WTC11 (cell line): ENCODE results near the gene EIF2B5. TPM values are rescaled to one million over a fixed set of nuclear protein-coding genes. Genes with fewer than 3 reads are reported as not detected.
"Not testable (repeated sequence)": the region's sequence is repeated elsewhere in the genome, so short reads cannot be mapped to it uniquely, and the experiment has no call there.

Experiments
- ATAC-seq: fragments of 200-7000 bp; cut with Tn5 transposase; 2 replicates; pipeline ENCODE4 v1.10.0; 2021; ENCODE audit warnings: mild to moderate bottlenecking, moderate library complexity
- CTCF ChIA-PET: fragments of 300-600 bp; sonication (Branson Sonifier 250); formaldehyde crosslinking; loops from one replicate; lab custom pipeline; 2021; ENCODE audit warnings: antibody characterized with exemption; lab: Charles Lee
- POLR2A ChIA-PET: fragments of 350-600 bp; sonication (Branson Sonifier 250); formaldehyde crosslinking; loops from one replicate; lab custom pipeline; 2021; ENCODE audit warnings: antibody characterized with exemption; lab: Charles Lee
- DNase-seq: peaks from one replicate; pipeline ENCODE4 v3.0.0; 2021; ENCODE audit warnings: low spot score
- H3K27ac Mint-ChIP-seq: 2 replicates; pipeline ENCODE4 v1.8.0; 2021; ENCODE audit warnings: mixed read lengths
- H3K27me3 Mint-ChIP-seq: 2 replicates; pipeline ENCODE4 v1.8.0; 2021; ENCODE audit warnings: low read depth, mild to moderate bottlenecking, moderate library complexity, mixed read lengths
- H3K36me3 Mint-ChIP-seq: 2 replicates; pipeline ENCODE4 v1.8.0; 2021; ENCODE audit warnings: mixed read lengths
- H3K4me1 Mint-ChIP-seq: 2 replicates; pipeline ENCODE4 v1.8.0; 2022; ENCODE audit warnings: mixed read lengths
- H3K4me3 Mint-ChIP-seq: 2 replicates; pipeline ENCODE4 v1.8.0; 2021; ENCODE audit warnings: mild to moderate bottlenecking, moderate library complexity, mixed read lengths
- H3K9me3 Mint-ChIP-seq: 2 replicates; pipeline ENCODE4 v1.8.0; 2021; ENCODE audit warnings: mixed read lengths
- AR ChIP-seq: fragments of 250-450 bp; sonication (Bioruptor Pico); IDR thresholded peaks from 2 replicates; pipeline ENCODE4 v1.9.0; 2021; ENCODE audit warnings: mild to moderate bottlenecking
- ATF6 ChIP-seq: sonication (generic); formaldehyde crosslinking; IDR thresholded peaks from 2 replicates; pipeline ENCODE4 v1.8.1; 2023; ENCODE audit warnings: mild to moderate bottlenecking, missing genetic modification reagents
- ELF4 ChIP-seq: sonication (generic); formaldehyde crosslinking; IDR thresholded peaks from 2 replicates; pipeline ENCODE4 v1.8.1; 2022; ENCODE audit warnings: low read depth, mild to moderate bottlenecking, moderate library complexity, missing genetic modification reagents
- GRHL2 ChIP-seq: fragments of 250-450 bp; sonication (Bioruptor Pico); IDR thresholded peaks from 2 replicates; pipeline ENCODE4 v1.8.0; 2022; ENCODE audit warnings: mild to moderate bottlenecking, moderate library complexity; ENCODE audit not compliant: insufficient replicate concordance, severe bottlenecking
- GTF2I ChIP-seq: fragments of 250-450 bp; sonication (Bioruptor Pico); conservative IDR thresholded peaks from 2 replicates; pipeline ENCODE4 v1.4.0; 2021; ENCODE audit warnings: mild to moderate bottlenecking
- HMGXB4 ChIP-seq: sonication (generic); formaldehyde crosslinking; IDR thresholded peaks from 2 replicates; pipeline ENCODE4 v1.8.1; 2023; ENCODE audit warnings: mild to moderate bottlenecking, moderate library complexity, missing genetic modification reagents
- KAT7 ChIP-seq: sonication (generic); formaldehyde crosslinking; IDR thresholded peaks from 2 replicates; pipeline ENCODE4 v1.8.1; 2023; ENCODE audit warnings: missing genetic modification reagents, mild to moderate bottlenecking, borderline replicate concordance
- MXD4 ChIP-seq: fragments of 250-450 bp; sonication (Bioruptor Pico); IDR thresholded peaks from 2 replicates; pipeline ENCODE4 v1.8.0; 2021; ENCODE audit warnings: mild to moderate bottlenecking, moderate library complexity, borderline replicate concordance
- NFYB ChIP-seq: sonication (generic); formaldehyde crosslinking; conservative IDR thresholded peaks from 2 replicates; pipeline ENCODE4 v1.8.0; 2022; ENCODE audit warnings: low read depth, missing genetic modification reagents
- NR2C2 ChIP-seq: sonication (generic); formaldehyde crosslinking; IDR thresholded peaks from 2 replicates; pipeline ENCODE4 v1.8.0; 2022; ENCODE audit warnings: mild to moderate bottlenecking, missing genetic modification reagents
- RORB ChIP-seq: fragments of 250-450 bp; sonication (Bioruptor Pico); IDR thresholded peaks from 2 replicates; pipeline ENCODE4 v1.9.0; 2021; ENCODE audit warnings: mild to moderate bottlenecking
- ZNF281 ChIP-seq: sonication (generic); formaldehyde crosslinking; IDR thresholded peaks from 2 replicates; pipeline ENCODE4 v1.8.0; 2023; ENCODE audit warnings: mild to moderate bottlenecking, missing genetic modification reagents
- ZNF396 ChIP-seq: fragments of 250-450 bp; sonication (Bioruptor Pico); IDR thresholded peaks from 2 replicates; pipeline ENCODE4 v1.8.0; 2021; ENCODE audit warnings: mild to moderate bottlenecking, moderate library complexity, borderline replicate concordance
- ZNF671 ChIP-seq: fragments of 250-450 bp; sonication (Bioruptor Pico); IDR thresholded peaks from 2 replicates; pipeline ENCODE4 v1.8.0; 2021; ENCODE audit warnings: mild to moderate bottlenecking
- total RNA-seq: library from RNA; stranded (reverse); gene quantifications from 3 replicates; pipeline ENCODE4 v1.2.3, GENCODE V29; 2021
- TF ChIP-seq, protein P1 (sequence below): sonication (generic); formaldehyde crosslinking; IDR thresholded peaks from 2 replicates; pipeline ENCODE4 v1.8.1; 2023; ENCODE audit warnings: mild to moderate bottlenecking, missing genetic modification reagents, moderate library complexity
- TF ChIP-seq, protein P2 (sequence below): sonication (generic); formaldehyde crosslinking; conservative IDR thresholded peaks from 2 replicates; pipeline ENCODE4 v1.8.1; 2022; ENCODE audit warnings: mild to moderate bottlenecking, missing genetic modification reagents
- TF ChIP-seq, protein P3 (sequence below): fragments of 200-600 bp; IDR thresholded peaks from 2 replicates; pipeline ENCODE4 v1.8.0; 2022; ENCODE audit warnings: antibody characterized with exemption
- TF ChIP-seq, protein P4 (sequence below): sonication (generic); formaldehyde crosslinking; IDR thresholded peaks from 2 replicates; pipeline ENCODE4 v1.8.1; 2023; ENCODE audit warnings: mild to moderate bottlenecking, missing genetic modification reagents, moderate library complexity

Gene EIF2B5
- total RNA-seq, 1 experiment from 2014 or later, result 42.3 TPM

DNA sequence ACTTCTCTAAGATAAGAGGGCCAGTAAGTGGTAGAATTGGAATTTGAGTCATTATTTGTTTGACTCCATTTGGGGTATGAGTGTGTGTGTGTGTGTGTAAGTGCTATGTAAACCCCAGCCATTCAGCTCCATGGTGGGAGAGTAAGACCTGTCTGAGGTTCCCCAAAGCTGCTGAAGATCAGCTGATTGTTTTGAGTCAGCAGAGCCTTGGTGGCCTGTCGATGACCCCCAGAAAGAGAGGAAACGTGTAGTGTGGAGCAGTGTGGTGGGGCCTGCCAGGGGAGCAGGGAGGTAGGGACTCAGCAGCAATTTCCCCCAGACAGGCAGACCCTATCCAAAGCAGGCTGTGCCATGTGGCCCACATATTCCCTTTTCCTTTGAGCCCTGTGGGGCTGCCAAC is 25.3 kb downstream of the EIF2B5 start (continued):
- TF ChIP-seq ATF6 (no peak), HMGXB4 (CRISPR knock-in tag) (no peak), ZNF671 (CRISPR knock-in tag) (no peak), RORB (CRISPR knock-in tag) (no peak)
- TF ChIP-seq, protein P1, sequence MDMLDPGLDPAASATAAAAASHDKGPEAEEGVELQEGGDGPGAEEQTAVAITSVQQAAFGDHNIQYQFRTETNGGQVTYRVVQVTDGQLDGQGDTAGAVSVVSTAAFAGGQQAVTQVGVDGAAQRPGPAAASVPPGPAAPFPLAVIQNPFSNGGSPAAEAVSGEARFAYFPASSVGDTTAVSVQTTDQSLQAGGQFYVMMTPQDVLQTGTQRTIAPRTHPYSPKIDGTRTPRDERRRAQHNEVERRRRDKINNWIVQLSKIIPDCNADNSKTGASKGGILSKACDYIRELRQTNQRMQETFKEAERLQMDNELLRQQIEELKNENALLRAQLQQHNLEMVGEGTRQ (CRISPR knock-in tag), result no peak
- TF ChIP-seq, protein P2, sequence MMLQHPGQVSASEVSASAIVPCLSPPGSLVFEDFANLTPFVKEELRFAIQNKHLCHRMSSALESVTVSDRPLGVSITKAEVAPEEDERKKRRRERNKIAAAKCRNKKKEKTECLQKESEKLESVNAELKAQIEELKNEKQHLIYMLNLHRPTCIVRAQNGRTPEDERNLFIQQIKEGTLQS (CRISPR knock-in tag), result no peak
- TF ChIP-seq, all 79 proteins: peak for 0

DNA sequence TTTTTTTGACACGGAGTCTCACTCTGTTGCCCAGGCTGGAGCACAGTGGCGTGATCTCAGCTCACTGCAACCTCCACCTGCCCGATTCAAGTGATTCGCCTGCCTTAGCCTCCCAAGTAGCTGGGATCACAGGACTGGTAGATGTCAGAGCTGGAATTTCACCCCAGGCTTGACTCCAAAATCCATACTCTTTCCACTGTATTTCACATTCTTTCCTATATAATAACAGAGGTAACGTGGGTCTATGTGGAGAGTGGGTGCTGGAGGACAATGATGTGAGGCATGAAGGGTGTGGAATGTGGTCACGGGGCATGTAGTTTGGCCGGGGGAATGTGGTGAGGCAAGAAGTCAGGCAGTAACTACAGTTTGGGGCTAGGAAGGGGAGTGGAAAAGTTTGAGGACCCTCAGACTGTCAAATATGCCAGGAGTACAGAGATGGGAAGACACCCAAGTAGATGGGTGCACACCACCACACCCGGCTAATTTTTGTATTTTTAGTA is 27.5 kb downstream of the EIF2B5 start:
- POLR2A ChIA-PET, ATAC-seq, H3K27me3 Mint-ChIP-seq, H3K27ac Mint-ChIP-seq, H3K9me3 Mint-ChIP-seq, CTCF ChIA-PET, H3K4me1 Mint-ChIP-seq, DNase-seq, H3K4me3 Mint-ChIP-seq: not testable (repeated sequence)
- H3K36me3 Mint-ChIP-seq, result peaks cover 30% of the 10 kb centered on the region

DNA sequence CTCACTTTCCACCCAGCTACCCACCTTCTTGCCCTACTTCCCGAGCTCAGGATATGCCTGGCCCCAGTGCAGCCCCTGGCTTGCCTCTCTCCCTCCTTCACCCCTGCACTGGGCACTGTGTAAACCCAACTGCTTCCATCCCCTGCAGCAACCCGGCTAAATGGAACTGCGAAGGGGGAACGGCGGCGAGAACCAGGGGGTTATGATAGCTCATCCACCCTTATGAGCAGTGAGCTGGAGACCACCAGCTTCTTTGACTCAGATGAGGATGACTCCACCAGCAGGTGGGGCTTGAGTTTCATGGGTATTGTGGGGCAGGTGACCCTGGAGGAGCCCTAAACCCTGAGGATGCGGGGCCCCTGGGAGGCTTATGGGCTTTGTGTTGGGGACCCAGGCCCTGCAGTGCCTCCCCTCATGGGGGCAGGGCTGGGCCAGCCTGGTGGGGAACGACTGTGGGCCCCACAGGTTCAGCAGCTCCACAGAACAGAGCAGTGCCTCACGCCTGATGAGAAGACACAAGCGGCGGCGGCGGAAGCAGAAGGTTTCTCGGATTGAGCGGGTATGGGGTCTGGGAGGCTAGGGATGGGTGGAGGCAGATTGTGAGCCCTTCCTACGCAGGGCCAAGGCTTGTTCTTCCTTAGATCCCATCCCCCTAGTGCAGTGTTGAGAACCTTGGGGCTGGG is 29.6 kb downstream of the EIF2B5 start:
- peaks cover 40% of the 10 kb centered on the region for H3K36me3 Mint-ChIP-seq
- ATAC-seq (no peak), DNase-seq (no peak)
- CTCF ChIA-PET, result interaction anchor here (0.6 to 1.0 kb wide), 3 partner anchors 8 to 21 kb away, joined by 3 to 5 read pairs (median 4); partner anchors contain the start of gene ABCF3
- H3K9me3 Mint-ChIP-seq, result no peaks in the 10 kb centered on the region
- H3K27ac Mint-ChIP-seq, result no peak overlapping the region
- H3K4me3 Mint-ChIP-seq, result no peak overlapping the region
- H3K27me3 Mint-ChIP-seq, result no peaks in the 10 kb centered on the region
- POLR2A ChIA-PET, result interaction anchor here (0.9 kb wide), 1 partner anchor 8 kb away, joined by 3 read pairs; no protein-coding TSS in a partner anchor
- 0 out of 2 replicates have a peak, but pooled peaks cover 3% of the 10 kb centered on the region for H3K4me1 Mint-ChIP-seq
- TF ChIP-seq NR2C2 (CRISPR knock-in tag), result no peak
- no peak for TF ChIP-seq ZNF396 (CRISPR knock-in tag)
- TF ChIP-seq ZNF281 (CRISPR knock-in tag), result no peak
- no peak for TF ChIP-seq ELF4
- TF ChIP-seq, protein P3, sequence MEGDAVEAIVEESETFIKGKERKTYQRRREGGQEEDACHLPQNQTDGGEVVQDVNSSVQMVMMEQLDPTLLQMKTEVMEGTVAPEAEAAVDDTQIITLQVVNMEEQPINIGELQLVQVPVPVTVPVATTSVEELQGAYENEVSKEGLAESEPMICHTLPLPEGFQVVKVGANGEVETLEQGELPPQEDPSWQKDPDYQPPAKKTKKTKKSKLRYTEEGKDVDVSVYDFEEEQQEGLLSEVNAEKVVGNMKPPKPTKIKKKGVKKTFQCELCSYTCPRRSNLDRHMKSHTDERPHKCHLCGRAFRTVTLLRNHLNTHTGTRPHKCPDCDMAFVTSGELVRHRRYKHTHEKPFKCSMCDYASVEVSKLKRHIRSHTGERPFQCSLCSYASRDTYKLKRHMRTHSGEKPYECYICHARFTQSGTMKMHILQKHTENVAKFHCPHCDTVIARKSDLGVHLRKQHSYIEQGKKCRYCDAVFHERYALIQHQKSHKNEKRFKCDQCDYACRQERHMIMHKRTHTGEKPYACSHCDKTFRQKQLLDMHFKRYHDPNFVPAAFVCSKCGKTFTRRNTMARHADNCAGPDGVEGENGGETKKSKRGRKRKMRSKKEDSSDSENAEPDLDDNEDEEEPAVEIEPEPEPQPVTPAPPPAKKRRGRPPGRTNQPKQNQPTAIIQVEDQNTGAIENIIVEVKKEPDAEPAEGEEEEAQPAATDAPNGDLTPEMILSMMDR, result no peak
- no peak for TF ChIP-seq GRHL2 (CRISPR knock-in tag)
- TF ChIP-seq GTF2I, result no peak
- TF ChIP-seq AR (CRISPR knock-in tag), result no peak
- TF ChIP-seq, protein P4, sequence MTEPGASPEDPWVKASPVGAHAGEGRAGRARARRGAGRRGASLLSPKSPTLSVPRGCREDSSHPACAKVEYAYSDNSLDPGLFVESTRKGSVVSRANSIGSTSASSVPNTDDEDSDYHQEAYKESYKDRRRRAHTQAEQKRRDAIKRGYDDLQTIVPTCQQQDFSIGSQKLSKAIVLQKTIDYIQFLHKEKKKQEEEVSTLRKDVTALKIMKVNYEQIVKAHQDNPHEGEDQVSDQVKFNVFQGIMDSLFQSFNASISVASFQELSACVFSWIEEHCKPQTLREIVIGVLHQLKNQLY, result no peak
- TF ChIP-seq NFYB (CRISPR knock-in tag), result no peak
- no peak for TF ChIP-seq KAT7 (CRISPR knock-in tag)
- no peak for TF ChIP-seq MXD4 (CRISPR knock-in tag)
